GM21576 (cell line): Measurements from ENCODE around the gene CRYGN.

Experiments used
- ATAC-seq: cut with Tn5 transposase; IDR thresholded peaks from one replicate; pipeline ENCODE4 v1.9.1; 2021; ENCODE audit warnings: mild to moderate bottlenecking, moderate library complexity; ENCODE audit not compliant: unreplicated experiment

Gene CRYGN, protein sequence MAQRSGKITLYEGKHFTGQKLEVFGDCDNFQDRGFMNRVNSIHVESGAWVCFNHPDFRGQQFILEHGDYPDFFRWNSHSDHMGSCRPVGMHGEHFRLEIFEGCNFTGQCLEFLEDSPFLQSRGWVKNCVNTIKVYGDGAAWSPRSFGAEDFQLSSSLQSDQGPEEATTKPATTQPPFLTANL

DNA sequence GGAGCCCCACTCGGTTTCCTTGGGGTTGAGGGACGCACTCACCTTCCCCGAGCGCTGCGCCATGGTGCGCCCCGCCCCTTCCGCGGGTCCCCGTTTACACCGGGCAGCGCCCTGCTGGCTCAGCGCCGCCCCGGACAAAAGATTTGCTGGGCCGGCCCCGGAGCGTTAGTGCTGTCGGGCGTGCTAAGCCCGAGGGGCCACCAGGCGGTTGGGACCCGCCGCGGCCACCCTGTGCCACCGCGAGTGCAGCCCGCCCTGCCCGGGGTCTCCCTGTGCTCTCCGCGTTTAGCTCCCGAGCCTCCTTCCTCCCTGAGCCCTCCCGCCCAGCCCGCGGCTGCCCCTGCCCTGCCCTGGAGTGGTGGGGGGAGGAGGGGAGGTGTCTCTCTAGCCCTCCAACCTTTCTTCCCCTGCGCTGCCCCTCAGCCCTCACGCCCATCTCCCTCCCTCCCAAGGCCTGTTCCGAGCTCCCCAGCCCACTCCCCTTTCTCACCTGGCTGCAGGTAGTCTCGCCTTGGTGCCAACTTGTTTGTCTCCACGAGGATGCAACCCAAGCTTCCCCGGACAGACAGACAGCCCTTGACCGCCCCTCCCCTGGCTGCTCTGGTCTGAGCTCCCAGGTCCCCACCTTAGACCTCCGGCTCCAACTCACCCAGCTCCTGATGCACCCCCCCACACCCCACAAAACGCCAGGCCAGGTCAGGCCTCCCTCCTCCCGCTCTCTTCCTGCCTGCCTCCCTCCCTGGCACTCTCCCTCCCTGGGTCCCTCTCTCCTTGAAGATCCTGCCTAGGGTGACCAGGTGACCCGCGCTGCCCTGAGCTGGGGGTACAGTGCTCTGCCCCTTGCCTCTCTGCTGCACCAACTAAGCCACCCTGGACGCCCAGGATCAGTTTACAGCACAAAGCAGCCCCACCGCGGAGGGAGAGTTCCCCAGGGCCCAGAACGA lies at the start of gene CRYGN:
TSS of gene CRYGN (minus strand) at position 287 of the 944 bp plus-strand sequence. CDS start at position 63, 224 bp downstream.
- no peak for ATAC-seq

DNA sequence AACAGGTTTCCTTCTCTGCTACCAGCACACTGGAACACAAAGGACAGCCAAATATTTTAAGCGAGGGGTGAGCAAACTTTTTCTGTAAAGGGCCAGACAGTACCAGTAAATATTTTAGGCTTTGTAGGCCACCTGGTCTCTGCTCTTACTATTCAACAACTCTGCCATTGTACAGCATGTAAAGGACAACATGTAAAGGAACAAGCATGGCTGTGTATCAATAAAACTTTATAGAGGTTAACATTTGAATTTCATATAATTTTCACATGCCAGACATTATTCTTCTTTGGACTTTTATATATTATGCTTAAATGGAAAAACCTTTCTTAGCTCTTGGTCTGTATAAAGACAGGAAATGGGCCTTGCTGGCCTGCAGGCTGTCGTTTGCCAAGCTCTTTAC lies 49.6 kb upstream of the CRYGN start:
- no peak for ATAC-seq

DNA sequence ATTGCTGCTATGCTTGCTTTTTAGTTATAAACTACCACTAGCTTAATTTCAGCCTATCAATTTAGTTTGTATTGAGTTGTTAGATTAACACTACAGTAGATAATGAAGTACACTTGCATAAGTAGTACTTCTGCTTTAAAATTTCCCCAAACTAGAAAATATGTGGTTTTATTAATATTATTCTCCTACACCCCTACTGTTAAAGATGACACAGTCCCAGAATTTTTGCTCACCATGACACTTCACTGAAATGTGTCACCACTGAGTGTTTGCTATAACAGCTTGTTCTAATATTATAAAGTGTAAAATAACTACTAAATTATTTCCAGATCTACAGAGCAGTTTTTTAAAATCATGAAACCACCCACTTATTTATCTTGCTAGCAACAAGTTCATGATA lies 48.2 kb upstream of the CRYGN start:
- no peak for ATAC-seq

DNA sequence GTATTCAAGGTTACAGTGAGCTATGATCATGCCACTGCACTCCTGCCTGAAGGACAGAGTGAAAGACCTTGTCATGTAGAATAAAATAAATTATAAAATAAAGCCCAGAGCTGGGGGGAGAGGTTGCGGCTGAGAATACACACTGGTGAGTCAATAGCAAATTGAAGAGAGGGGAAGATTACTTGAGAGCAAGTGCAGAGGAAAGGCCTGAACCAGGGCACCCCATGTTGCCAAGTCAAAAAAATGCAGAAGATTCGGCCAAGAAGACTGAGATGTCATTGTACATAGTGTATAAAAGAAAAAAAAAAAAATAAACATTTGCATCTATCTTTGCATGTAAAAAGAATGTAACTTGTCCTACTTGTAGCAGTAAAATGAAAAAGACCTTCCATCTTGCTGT lies 47.3 kb upstream of the CRYGN start:
- ATAC-seq, result no peak

DNA sequence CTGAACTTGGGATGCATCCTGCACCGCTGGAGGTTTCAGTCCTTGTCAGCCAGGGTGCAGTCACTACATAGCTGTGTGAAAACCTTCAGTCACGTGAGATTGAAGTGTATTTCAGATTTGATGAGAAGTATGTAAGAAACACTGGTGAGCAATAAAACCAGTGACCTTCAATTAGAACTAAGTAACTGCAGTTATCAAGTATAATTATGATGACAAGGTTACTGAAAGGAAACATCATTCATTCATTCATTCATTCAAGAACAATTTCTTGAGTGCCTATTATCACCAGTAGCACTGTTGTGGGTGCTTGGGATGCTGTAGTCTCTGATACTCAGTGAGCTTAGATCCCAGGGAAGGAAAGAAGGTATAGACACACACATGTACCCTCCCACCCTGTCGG lies 46.1 kb upstream of the CRYGN start:
- no peak for ATAC-seq

DNA sequence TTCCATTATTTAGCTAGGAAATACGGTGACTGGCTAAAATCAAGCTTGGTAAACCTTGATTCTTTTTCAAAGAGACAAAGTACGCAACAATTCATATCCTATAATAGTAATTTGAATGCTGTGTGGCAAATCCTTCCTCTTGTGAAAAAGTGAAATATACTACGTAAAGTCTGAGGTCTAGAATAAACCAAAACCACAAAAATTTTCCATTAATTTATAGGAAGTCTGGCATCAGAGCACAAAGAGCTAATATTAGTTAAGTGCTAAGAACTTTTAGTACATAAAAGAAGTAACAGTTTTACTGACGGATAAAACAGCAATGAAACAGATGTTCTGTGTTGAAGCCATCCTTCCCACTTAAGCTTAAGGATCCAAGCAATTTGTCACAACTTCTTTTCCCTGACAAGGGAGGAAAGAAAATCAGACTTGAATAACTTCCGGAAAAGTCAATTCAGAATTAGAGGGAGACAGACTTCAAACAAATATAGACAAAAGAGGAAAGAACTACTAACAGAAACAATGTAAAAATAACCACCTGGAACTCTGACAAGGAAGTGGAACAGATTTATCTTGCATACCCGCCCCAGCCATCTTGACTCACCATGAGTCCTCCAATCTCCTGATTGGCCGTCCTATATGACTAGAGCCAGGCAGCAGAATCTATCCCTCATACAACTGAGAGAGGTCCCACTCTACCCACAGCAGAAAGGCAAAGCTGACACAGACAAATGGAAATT lies 45.2 kb upstream of the CRYGN start:
- no peak for ATAC-seq

DNA sequence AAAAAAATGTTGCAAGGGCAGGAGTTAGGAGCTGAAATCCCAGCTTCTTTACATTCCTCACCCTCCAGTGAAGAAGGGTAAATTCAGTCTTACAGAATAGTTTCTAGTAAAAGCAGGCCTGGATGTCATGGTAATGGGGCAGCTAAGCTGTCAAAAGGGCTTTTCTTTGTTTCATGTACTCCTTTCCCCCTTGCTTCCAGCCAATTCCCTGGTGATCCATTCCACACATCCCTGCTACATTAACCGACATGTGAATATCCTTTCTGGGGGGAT lies 43.7 kb upstream of the CRYGN start:
- ATAC-seq, result no peak

DNA sequence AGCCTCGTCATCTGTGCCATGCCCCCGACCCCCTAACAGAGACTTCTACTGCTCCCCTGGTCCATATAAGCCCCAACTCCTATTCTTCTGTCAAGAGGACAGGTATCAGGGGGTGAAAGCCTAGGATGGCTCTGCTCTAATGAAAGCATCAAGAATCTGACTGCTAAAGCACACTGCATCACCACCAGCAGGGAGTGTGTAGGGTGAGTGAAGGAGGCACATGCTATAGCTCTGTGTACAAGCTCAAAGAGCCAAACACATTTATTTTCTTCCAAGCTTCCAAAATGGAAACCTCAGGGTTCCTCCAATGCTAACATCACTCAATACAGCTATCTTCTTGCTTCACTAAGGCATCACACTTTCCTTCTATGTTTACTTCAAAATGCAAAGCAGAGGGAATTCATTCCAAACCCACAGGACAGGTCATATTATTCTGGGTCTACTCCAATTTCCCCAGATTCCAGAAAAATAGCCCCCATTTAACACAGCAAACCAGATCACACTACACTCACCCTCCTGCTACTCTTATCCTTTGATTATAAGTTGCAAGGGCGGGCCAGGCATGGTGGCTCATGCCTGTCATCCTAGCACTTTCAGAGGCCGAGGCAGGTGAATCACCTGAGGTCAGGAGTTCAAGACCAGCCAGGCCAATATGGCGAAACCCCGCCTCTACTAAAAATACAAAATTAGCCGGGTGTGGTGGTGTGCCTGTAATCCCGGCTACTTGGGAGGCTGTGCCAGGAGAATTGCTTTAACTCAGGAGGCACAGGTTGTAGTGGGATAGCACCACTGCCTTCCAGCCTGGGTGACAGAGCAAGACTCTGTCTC lies 43.2 kb upstream of the CRYGN start:
- no peak for ATAC-seq

DNA sequence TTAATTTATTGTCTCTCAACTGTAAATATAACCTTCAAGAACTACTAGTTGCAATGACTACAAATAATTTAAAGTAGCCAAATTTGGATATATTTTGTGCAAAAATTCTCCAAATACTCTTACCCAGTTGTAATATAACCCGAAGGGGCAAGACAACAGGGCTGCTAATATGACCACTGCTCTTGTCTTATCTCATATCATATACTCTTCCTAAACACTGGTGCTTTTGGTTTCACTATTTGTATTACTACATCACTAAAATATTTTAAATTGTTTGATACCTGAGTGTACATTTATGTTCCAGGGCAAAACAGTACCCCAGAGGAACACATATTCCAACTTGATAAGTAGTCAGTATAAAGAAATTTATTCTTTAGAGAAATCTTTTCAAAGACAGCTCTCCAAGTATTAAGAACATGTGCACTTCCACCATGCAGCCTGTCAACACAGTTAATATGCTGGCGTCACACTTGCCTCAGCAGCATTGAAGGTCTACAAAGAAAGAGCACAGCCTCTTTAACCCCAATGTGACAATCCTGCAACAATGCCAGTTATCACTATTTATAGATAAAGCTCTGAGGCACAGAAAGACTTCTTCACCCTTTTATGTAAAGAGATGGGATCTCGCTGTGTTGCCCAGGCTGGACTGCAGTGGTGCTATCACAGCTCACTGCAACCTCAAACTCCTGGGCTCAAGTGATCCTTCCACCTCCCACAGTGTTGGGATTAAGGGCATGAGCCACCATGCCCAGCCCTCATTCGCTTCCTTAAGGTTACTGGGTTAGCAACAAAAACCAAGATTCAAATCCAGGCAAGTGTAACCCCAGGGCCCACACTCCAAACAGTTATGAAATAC lies 41.9 kb upstream of the CRYGN start:
- ATAC-seq, result no peak

DNA sequence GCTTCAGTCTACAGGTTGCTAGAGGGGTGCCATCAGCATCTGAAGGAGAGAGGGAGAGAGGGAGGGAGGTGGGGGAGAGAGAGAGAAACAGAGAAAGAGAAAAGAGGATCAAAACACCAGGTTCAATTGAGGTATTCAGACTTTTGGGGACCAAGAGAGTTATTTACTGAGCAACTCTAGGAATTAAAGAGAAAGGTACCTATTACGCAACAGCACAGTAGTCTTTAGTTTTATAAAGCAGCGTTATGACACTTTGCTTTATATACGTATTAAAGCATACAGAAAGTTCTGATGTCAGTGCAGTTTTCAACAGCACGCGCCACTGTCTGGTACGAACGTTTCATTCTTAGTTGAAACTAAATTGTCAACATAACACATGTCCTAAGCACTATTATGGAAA lies 37.9 kb upstream of the CRYGN start:
- ATAC-seq, result no peak

DNA sequence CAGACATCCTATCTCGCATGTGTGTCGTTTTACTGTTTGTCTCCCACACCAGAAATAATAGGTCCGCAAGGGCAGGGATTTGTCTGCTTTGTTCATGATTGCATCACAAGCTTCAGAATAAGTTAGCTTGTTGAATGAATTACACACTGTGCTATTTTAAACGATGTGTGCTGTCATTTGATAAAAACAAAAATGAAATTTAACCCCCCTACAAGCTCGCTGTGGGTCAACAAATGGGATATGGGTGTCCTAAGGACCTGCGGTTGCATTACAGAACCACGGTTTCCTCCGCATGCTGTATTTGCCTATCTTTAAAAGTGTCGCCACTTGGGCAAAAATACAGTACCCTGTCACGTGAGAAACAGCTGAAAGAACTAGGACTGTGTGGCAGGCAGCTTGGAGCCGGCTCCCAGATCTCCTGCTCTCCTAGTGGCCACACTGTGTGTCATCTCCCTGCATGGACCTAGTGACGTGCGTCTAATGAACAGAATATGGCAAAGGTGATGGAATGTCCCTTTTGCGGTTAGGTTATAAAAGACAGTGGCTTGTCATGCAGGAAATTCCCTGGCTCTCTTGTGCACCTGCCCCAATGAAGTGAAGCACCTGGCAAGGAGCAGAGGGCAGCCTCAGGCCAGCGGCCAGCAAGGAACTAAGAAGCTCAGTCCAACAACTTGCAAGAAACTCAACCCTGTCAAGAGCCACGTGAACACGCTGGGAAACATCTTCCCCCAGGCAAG lies 32.9 kb upstream of the CRYGN start:
- ATAC-seq, result no peak

DNA sequence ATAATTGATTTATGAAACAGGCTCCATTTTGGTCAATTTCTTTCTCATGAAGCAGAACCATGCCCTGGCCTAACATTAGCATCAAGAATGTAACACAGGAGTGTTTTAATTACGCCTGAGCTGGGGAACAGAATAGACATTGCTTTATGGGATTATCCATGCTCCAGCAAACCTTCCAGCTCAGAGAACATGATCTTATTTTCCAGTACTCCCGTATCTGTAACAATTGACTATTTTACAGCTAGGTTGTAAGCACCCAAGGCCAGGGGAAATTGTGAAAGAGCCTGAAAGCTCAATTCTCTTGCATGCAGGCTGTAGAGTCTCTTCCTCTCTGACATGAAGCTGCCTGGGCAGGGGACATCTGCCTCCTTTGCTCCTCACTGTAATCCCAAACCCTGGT lies 30.8 kb upstream of the CRYGN start:
- no peak for ATAC-seq

DNA sequence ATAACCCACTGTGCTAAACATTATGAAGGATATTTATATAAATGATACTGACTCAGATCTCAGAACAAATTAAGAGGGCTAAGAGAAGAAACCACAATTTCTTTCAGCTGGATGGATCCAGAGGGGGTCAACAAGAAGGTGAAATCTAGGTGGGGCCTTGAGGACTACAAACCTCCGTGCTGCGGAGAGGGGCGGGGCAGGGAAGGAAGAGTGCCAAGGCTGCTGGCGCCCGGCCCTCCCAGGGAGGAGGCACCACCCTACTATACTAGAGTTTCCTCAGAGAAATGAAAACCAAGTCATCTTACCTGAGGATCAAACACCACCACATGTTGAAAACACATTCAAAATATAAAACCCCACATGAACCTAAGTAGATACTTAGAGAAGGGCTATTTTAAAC lies 29.3 kb upstream of the CRYGN start:
- ATAC-seq, result no peak

DNA sequence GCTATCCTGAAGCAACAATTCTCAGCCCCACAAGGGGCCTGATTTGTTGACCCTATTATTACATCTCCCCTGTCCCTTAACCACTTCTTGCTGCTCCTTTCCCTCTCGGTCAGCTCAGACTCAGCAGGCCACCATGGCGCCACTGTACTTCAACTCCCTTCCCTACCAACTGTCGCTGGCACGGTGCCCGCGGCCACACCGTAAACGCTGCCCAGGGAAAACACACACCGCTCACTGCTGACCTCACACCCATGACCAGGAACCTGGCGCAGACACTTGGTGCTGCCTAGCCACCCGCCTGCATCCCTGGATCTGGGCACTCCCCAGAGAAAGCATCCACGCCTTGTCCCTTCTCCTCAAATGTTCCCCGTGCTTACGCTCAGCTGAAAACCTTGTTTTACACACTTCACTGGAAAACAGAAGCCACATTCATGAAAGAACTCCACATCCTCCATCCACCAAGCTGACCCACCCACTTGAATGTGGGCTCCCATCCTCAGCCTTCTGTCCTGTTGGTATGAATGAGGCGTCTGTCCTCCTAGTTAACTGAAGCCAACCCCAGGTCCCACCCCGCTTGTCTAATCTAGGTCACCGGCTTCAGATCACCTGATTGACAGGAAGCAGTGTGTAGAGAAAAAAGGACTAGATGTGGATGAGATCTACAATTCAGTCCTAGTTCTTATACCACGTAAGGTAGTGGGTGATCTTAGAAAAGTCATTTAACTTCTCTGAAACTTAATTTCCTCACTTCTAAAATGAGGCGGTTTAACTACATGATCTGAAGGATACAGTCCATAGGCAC lies 28.5 kb upstream of the CRYGN start:
- no peak for ATAC-seq

DNA sequence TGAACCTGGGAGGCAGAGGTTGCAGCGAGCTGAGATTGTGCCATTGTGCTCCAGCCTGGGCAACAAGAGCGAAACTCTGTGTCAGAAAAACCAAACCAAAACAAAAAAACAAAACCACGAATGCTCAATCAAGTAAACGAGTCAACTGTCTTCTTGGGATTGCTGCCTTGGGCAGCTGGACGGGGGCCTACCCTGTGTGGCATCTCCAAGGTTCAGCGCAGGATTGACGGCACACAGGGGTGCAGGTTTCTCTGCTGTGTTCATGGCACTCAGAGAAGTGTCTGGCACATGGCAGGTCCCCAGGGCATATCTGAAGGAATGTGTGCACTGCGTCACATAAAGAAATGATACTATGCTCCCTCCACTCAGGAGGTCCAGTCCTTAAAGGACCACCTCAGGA lies 25.2 kb upstream of the CRYGN start:
- no peak for ATAC-seq

DNA sequence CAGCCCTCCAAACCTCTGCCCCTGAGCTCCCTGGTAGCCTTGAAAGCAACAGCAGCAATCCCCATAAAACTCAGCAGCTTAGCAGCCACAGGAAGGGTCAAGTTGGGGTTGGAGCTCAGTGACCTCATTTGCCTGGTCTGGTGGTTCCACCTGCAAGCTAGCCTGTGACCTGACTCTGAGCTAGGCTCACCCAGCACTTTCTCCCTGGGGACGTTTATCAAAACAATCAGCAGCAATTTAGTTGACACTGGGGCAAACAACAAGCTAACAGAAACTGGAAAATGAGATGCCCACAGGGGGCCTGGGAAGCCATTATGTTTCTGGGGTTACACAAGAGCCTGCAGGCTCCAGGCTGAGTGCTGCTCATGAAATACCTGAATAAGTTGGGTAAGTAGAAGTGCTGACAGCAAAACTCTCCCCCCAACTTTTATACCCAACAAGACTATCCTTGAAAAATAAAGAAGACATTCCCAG lies 22.4 kb upstream of the CRYGN start:
- no peak for ATAC-seq

DNA sequence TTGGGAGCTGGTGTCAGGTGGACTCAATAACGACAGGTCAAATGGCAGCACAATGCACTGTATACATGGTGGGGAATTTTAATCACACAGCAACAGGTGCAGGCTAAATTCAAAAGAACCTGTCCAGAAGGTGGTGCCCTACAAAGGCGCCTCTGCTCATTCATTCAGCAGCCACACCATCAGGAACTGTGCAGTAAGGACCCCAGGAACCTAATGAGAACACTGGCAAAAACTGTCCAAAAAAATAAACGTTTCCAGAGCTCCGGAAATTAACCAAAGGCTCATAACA lies 21.9 kb upstream of the CRYGN start:
- ATAC-seq, result no peak

DNA sequence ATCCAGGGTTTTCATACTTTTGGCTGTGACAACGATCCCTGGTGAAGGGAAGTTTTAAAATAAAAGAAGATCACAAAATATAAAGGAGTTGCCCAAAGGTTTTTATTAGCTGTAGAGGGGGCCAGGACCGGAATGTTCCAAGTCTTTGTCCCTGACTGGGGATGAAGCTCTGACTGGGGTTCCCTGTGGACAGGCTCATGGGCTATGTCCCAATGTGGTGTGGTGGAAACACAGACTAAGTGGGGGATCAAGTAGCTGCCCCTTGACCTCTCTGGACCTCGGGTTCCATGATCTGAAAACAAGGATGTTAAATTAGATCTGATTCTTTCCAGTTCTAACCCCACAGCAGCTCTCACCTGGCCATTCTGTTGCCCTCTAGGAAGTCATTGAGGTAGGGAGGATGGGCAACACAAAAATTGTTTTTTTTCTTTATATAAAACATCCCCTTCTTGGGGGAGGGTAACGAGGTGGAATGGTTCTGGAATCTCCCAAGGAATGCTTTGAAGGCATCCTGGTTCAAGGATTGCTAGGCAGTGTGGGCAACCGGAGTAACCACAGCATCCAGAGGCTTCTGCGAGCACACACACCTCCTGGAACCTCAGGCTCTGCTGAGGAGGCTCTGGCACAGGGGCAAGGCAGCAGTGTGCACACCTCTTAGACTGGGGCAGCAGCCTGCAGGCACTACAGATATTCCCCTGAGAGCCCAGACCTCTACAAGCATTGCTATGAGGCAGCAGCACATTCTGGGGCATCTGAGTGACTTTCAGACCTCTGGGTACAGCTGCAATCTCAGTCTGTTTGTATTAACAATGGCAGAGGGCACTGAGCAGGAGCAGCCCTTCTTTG lies 21.4 kb upstream of the CRYGN start:
- ATAC-seq, result no peak
